LNCAP (cell line): ENCODE results near the gene SAP30L.

ENCODE experiments used
- CTCF ChIP-seq: fragments of 450-650 bp; IDR thresholded peaks from 2 replicates; pipeline ENCODE4 v1.5.1; 2017; ENCODE audit warnings: mild to moderate bottlenecking

The SAP30L gene

GRCh38 chr5:154506716-154507080, 60.9 kb downstream of the SAP30L start:
- TF ChIP-seq CTCF = no peak

- TF ChIP-seq CTCF = no peak
These were observed 62.3 kb downstream of the SAP30L start for GRCh38 chr5:154508114-154508513.

- no peak for TF ChIP-seq CTCF
These were observed 64.2 kb downstream of the SAP30L start for GRCh38 chr5:154509784-154510555.
